Measurements from ENCODE around the gene HSPH1. TPM values are rescaled to one million over a fixed set of nuclear protein-coding genes. Genes with fewer than 3 reads are reported as not detected.

HSPH1 gene
- total and polyA plus RNA-seq, 2 of the 13 experiments (the other 11 are each of a cell fraction or from before 2014, with no cell fraction given), result 13.0 to 62.9 TPM

DNA sequence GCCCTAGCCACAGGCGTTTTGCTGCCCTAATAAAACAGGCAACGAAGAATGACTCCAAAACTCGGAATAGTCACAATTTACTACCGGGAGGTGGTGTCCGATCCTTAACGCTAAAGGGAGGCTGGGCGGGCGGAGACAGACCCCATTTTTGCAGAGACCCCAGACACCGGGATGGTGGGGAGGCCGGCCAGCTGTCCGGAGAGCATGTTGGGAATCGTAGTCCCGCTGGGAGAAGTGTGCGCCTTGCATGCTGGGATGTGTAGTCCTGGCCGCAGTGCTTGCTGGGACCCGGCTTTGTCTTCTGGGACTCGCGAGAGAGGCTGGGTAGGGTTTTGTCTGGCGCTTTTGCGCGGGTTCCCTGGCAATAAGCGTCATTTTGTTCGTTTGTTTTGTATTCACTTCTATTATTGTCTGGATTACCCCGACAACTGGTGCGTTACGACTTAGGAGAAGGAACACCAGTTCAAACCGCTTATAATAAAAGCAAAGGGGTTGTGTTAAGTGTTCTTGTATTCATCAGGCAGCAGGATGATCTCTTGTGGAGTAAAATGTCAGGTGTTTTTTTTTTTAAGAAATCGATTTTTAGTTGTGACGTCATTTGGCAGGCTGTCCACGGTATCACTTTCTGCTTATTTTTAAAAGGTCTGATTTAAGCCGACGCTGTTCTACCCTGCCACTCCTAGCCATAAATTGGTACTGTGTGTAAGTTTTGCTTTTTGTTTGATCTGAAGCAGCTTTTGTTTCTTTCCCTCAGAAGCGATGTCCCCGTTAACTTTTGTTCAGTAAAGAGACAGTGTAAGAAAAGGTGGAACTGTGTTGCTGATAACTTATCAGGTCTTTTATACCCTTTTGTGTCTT lies 676 bp upstream of the HSPH1 start:
- H3K4me3 ChIP-seq (replicated peaks in 1 of 3; ENCODE audit: insufficient read depth in 1 of 3, low read depth in 2 of 3, low read length in 3 of 3), result peak overlapping the region; percentile 62 to 94 (median 91)
- DNase-seq (ENCODE audit: low spot score), result peak; percentile 96
- peak; percentile 76 for FAIRE-seq
- TSS peak; percentile 96 for BruUV-seq (replicated peaks)
- in situ Hi-C loops (cut with HindIII; ENCODE audit: extremely low pct_ligation_motif_present, low pct_unique_long_range_greater_than_20kb), result loop anchor here (5.0 kb wide), 1 partner anchor 40 kb away; no protein-coding TSS in a partner anchor
- POLR2A ChIA-PET, result interaction anchor here (0.7 kb wide), 1 partner anchor 17 kb away, joined by 3 read pairs; no protein-coding TSS in a partner anchor
- H3K4me1 ChIP-seq (ENCODE audit: insufficient read depth, low read length), result peaks cover 54% of the 10 kb centered on the region
- CTCF ChIA-PET (ENCODE audit: low intra/inter-chr PET ratio, low total read pairs), result no interaction called here
- peak; percentile 94 for ATAC-seq
- H3K9me3 ChIP-seq (ENCODE audit: low read length), result no peaks in the 10 kb centered on the region
- WGBS (ENCODE audit: low lambda C conversion rate), result 2% methylated on average over 24 of the region's 34 CpGs
- peak overlapping the region; percentile 78 for H3K27ac ChIP-seq (ENCODE audit: extremely low read length, insufficient read depth, low read length)
- no peaks in the 10 kb centered on the region for H3K36me3 ChIP-seq (replicated peaks in 1 of 2; ENCODE audit: control insufficient read depth in 1 of 2, insufficient read depth in 2 of 2, low read length in 2 of 2)
- peak overlapping the region; percentile 81 for H3K9ac ChIP-seq (ENCODE audit: insufficient read depth, low read depth, low read length)
- no peaks in the 10 kb centered on the region; a peak in 1 of 5 replicates for H3K27me3 ChIP-seq (ENCODE audit: control insufficient read depth in 1 of 2, insufficient read depth in 2 of 2, low read length in 2 of 2)
- no peaks in the 10 kb centered on the region; the same call in 1 of the 2 replicates for H4K20me1 ChIP-seq (ENCODE audit: insufficient read depth, low read length)
- H2AFZ ChIP-seq (ENCODE audit: low read length), result peak overlapping the region; percentile 89
- peak overlapping the region; percentile 91 for H3K4me2 ChIP-seq (ENCODE audit: low read depth, low read length)
- intact Hi-C loops (cut with micrococcal nuclease; ENCODE audit: unreplicated experiment), result loop anchor here (10.0 kb wide), 1 partner anchor 768 kb away; no protein-coding TSS in a partner anchor
- H3K79me2 ChIP-seq (ENCODE audit: insufficient read depth, low read length), result peaks cover 39% of the 10 kb centered on the region
- TF ChIP-seq ARID2 (CRISPR knock-in tag; IDR thresholded peaks at IDR 0.05; ENCODE audit: borderline replicate concordance), result no peak
- TF ChIP-seq, protein P1, sequence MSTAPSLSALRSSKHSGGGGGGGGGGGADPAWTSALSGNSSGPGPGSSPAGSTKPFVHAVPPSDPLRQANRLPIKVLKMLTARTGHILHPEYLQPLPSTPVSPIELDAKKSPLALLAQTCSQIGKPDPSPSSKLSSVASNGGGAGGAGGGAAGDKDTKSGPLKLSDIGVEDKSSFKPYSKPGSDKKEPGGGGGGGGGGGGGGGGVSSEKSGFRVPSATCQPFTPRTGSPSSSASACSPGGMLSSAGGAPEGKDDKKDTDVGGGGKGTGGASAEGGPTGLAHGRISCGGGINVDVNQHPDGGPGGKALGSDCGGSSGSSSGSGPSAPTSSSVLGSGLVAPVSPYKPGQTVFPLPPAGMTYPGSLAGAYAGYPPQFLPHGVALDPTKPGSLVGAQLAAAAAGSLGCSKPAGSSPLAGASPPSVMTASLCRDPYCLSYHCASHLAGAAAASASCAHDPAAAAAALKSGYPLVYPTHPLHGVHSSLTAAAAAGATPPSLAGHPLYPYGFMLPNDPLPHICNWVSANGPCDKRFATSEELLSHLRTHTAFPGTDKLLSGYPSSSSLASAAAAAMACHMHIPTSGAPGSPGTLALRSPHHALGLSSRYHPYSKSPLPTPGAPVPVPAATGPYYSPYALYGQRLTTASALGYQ (CRISPR knock-in tag; IDR thresholded peaks at IDR 0.05), result 0 out of 2 replicates have a peak, but pooled peaks have one; percentile 2
- no peak for TF ChIP-seq RNF219 (CRISPR knock-in tag; IDR thresholded peaks at IDR 0.05)
- no peak for TF ChIP-seq HNF4G (IDR thresholded peaks at IDR 0.05; ENCODE audit: borderline replicate concordance, low read depth, low read length)
- no peak for TF ChIP-seq HNF4G (CRISPR knock-in tag; IDR thresholded peaks at IDR 0.05; ENCODE audit: borderline replicate concordance, low read depth)
- TF ChIP-seq ZNF710 (CRISPR knock-in tag; IDR thresholded peaks at IDR 0.05; ENCODE audit: borderline replicate concordance), result no peak
- no peak for TF ChIP-seq ZNF543 (CRISPR knock-in tag; IDR thresholded peaks at IDR 0.05)
- 0 out of 2 replicates have a peak, but pooled peaks have one; percentile 46 for TF ChIP-seq ZNF772 (CRISPR knock-in tag; IDR thresholded peaks at IDR 0.05)
- no peak for TF ChIP-seq ZNF138 (CRISPR knock-in tag; IDR thresholded peaks at IDR 0.05; ENCODE audit: low read depth)
- no peak for TF ChIP-seq RAD51 (IDR thresholded peaks at IDR 0.05; ENCODE audit: borderline replicate concordance)
- TF ChIP-seq MIXL1 (CRISPR knock-in tag; IDR thresholded peaks at IDR 0.05), result no peak
- TF ChIP-seq HNF1B (CRISPR knock-in tag; IDR thresholded peaks at IDR 0.05), result no peak; the same call in 1 of the 2 replicates
- TF ChIP-seq, protein P2, sequence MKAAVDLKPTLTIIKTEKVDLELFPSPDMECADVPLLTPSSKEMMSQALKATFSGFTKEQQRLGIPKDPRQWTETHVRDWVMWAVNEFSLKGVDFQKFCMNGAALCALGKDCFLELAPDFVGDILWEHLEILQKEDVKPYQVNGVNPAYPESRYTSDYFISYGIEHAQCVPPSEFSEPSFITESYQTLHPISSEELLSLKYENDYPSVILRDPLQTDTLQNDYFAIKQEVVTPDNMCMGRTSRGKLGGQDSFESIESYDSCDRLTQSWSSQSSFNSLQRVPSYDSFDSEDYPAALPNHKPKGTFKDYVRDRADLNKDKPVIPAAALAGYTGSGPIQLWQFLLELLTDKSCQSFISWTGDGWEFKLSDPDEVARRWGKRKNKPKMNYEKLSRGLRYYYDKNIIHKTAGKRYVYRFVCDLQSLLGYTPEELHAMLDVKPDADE (CRISPR knock-in tag; IDR thresholded peaks at IDR 0.05), result no peak
- no peak for TF ChIP-seq NBN (conservative IDR thresholded peaks at IDR 0.05)

Measured in HepG2 (cell line).